GM10248 (cell line): ENCODE measurements around the gene CAMTA1.

Source experiments
- CTCF ChIA-PET: fragments of 300-600 bp; sonication (Branson Sonifier 250); formaldehyde crosslinking; extraction: SDS; loops from one replicate; lab custom pipeline; 2021; ENCODE audit warnings: antibody characterized with exemption; lab: Yijun Ruan, JAX
- POLR2A ChIA-PET: fragments of 350-650 bp; sonication (Branson Sonifier 250); formaldehyde crosslinking; extraction: SDS; loops from one replicate; lab custom pipeline; 2020; ENCODE audit warnings: antibody characterized with exemption; lab: Yijun Ruan, JAX
- DNase-seq: peaks from one replicate; pipeline ENCODE4 v3.0.0; 2012; ENCODE audit errors: extremely low spot score
- TF ChIP-seq, protein P1 (sequence below): IDR thresholded peaks from 2 replicates; pipeline ENCODE4 v1.5.1; 2012; ENCODE audit warnings: mild to moderate bottlenecking, low read depth; ENCODE audit errors: extremely low read depth, missing control alignments, control extremely low read depth

Gene CAMTA1

DNA sequence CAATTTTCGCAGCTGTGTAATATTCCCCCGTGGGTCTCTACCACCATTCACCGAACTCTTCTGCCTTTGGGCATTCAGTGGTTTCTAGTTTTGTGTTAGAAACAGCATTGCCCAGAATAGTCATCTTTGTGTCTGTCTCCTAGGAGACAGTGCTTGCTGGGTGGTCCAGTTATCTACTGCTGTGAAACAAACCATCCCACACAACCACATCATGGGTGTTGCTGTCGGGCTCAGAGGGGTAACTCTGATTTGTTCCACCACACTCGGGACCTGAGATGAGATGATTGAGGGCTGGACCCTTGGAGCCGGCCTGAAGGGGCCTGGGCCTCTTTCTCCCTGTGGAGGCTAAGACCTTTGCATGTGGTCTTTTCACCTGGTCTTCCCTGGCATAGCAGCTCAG, 558.6 kb downstream of the CAMTA1 start:
- ChIA-PET POLR2A (no interaction called here), CTCF (no interaction called here)
- no peak for DNase-seq
- TF ChIP-seq, protein P1, sequence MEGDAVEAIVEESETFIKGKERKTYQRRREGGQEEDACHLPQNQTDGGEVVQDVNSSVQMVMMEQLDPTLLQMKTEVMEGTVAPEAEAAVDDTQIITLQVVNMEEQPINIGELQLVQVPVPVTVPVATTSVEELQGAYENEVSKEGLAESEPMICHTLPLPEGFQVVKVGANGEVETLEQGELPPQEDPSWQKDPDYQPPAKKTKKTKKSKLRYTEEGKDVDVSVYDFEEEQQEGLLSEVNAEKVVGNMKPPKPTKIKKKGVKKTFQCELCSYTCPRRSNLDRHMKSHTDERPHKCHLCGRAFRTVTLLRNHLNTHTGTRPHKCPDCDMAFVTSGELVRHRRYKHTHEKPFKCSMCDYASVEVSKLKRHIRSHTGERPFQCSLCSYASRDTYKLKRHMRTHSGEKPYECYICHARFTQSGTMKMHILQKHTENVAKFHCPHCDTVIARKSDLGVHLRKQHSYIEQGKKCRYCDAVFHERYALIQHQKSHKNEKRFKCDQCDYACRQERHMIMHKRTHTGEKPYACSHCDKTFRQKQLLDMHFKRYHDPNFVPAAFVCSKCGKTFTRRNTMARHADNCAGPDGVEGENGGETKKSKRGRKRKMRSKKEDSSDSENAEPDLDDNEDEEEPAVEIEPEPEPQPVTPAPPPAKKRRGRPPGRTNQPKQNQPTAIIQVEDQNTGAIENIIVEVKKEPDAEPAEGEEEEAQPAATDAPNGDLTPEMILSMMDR, result no peak

DNA sequence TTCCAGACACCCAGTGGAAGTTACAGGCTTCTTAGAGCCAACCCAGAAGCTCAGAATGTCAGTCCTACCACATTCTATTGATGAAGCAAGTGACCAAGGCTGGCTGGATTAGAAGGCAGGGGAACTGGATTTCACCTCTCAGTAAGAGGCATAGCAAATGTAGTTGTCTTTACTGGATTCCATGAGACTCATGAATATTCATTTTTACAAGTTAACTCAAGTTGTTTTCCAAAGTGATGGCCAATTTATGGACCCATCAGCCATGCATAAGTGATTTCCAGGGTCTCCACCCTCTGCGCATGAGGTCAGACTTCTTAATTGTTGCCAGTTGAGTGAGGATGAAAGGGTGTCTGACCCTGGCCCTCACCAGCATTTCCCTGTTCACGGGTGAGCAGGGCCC, 559.0 kb downstream of the CAMTA1 start:
- TF ChIP-seq, protein P1, result no peak
- ChIA-PET CTCF (no interaction called here), POLR2A (no interaction called here)
- DNase-seq, result no peak

DNA sequence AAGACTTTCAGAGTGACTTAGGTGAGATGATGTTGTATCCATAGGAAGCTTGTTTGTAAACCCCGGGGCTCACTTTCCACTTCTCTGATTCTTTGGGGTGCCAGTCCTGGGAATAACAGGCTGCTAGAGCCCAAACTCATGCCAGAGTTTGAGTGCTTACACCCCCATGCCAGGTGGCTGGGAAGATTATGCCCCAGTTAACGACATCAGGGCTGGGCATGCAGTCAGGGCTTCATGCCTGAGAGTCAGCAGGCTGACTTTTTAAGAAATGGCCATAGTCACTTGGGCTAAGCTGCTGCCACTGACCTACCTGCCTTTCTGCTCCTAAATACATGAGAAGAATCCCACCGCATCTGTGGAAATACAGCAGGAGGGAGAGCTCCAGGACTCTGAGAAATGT, 560.3 kb downstream of the CAMTA1 start:
- DNase-seq, result no peak
- ChIA-PET POLR2A (no interaction called here), CTCF (no interaction called here)
- TF ChIP-seq, protein P1, result no peak

DNA sequence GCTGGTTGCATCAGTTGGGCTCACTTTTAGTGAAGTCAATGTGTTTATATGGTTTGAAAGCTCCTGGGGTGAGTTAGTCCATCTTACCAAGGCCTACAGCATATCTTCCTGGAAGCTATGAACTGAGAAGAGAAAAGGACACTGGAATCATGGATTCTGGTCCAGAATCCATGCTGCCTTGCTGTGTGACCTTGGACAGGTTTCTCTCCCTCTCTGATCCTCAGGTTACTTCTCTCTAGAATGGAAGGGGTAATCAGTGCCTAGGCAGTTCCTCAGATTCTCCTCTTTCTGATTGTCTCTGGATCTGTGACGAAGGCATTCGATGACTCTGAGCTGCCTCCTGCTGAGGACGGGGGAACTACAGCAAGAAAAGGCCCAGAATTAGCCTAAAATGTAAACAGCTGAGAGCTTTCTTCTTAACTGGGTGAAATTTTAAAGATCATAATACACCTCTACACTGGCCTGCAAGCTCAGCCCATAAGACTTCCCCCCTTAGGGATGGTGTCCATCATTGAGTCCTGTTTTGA, 560.9 kb downstream of the CAMTA1 start:
- CTCF ChIA-PET, result no interaction called here
- TF ChIP-seq, protein P1, result no peak
- no peak for DNase-seq
- POLR2A ChIA-PET, result no interaction called here

DNA sequence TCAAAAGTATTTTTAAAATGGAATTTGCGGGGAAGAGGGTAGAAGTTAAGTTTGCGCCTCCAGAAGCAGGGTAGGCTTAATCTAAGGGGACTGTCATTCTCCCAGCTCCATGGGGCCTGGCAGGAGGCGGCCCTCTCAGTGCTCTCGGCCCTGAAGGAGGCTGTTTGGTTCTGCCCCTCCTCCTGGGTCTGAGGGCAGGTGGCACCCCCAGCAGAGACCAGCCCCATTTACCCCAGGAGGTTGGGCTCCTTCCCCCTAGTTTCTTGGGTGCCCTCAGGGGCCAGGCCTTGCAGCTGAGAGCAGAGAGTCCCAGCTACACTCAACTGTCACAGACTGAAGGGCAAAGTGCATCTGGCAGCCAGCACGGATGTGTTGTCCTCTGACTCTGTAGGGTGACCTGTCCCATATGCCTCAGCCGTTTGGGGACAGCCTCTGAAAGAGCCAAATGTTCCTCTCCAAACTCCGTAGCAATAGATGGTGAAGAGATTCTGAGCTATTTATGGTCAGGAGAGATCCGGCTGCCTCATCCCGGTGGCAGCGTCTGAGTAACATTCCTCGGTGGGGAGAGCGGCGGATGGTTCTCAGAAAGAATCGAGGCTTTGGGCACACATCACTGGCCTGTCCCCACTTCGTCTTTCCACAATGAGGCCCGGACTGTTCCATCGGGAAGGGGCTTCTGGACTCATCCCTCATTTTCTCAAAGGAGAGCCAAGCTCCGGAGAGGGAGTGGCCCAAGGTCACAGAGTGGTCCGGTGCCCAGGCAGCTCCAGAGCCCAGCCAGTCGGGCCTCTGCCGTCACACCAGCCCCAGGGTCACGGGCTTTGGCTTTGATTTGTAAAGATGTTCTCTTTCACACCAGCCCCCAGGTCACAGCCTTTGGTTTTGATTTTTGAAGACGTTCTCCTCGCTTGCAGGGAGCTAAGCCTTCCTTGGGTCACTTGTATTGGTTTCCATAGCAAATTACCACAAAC, 561.6 kb downstream of the CAMTA1 start:
- POLR2A ChIA-PET, result no interaction called here
- CTCF ChIA-PET, result no interaction called here
- DNase-seq, result no peak
- TF ChIP-seq, protein P1, result no peak

DNA sequence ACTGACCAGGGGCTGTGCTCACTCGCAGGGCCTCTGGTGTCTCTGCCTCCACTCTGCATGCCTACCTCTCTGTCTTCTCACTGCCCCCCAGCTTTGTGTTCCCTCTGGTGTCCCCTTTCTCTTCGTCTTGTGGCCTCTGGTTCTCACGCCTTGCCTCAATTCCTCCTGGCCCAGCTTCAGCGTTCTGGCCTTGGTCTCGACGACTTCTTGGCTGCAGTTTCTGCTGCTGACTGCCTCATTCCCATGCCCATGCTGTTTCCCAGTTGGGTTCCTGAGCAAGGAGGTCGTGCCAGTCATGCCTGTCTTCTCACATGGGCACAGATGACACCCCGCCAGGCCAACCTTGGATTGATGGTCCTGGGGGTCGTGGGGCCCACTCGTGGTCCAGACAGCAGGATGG, 562.8 kb downstream of the CAMTA1 start:
- no peak for DNase-seq
- ChIA-PET POLR2A (no interaction called here), CTCF (no interaction called here)
- TF ChIP-seq, protein P1, result no peak
